Daoy (cell line): ENCODE results near the gene CMYA5. TPM values are rescaled to one million over a fixed set of nuclear protein-coding genes. Genes with fewer than 3 reads are reported as not detected.

ENCODE experiments used
- DNase-seq: peaks from one replicate; pipeline ENCODE4 v3.0.0-alpha.2; 2015; ENCODE audit warnings: low read depth
- total RNA-seq: library from RNA; depleted of rRNA; stranded (reverse); fragments of >200 nt; shearing (Covaris generic); gene quantifications from 2 replicates; pipeline ENCODE4 v1.2.3, GENCODE V29; 2014

CMYA5 gene
- total RNA-seq, 1 experiment from 2014 or later, result 0.17 TPM

DNA sequence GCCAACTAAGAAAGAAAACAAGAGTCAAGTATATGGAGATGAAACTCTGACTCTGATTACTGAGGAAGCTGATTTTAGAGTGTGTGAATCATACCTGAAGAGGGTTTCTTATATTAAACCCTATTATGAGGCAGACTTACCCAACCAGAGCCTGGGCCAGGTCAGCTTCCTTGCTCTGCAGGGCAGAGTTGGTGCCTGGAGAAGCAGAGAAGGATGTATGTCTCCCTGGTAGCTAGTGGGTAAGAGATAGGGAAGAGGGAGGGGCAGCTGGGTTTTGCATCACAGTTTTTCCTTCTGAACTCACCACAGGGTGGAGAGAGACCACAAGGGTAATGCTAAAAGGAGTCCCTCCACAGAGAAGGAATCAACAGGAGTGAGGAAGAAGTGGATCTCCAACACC, 104.1 kb downstream of the CMYA5 start:
- DNase-seq, result no peak

DNA sequence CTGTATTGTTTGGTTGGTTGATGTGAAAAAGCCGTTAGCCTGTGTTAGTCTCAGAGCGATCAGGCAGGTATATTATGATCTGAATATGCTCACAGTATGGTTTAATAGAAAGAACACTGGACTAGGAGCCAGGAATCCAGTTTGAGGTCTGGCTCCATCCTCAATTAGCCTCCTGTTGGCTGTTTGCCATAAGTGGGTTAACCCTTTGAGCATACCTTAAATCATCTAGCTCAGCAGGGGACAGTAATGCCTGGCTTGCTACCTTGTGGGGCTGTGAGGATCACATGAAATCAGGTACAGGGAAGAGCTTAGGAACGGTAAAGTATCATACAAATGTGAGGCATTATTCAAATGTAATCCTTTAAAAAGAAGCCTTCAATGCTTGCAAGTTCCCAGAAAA, 104.7 kb downstream of the CMYA5 start:
- no peak for DNase-seq

DNA sequence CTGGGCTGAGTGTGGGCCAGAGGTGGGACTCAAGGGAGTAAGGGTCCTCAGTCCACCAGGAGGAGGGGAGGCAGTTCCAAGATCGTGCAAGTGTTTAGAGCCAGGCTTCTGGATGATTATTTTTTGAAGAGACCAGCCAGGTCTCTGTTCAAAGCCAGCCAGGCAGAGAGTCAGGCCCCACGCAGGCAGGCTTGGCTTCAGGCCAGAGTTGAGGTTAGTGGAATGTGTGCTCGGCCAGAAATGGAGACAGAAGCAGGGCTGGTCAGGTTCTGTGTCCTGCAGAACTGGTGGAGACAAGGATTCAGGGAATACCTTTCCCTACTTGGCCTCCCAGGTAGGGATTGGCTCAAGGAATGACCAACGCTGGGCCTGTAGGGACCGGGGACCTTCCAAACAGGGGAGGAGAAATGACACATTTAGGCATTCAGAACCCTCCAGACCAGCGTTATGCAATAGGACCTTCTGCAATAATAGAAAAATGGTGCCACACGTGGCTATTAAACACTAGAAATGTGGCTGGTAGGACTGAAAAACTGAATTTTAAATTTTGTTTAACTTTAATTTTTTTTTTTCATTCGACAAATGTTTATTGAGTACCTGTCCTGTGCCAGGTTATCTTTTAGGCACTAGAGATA, 106.2 kb downstream of the CMYA5 start:
- peak; percentile 56 for DNase-seq

DNA sequence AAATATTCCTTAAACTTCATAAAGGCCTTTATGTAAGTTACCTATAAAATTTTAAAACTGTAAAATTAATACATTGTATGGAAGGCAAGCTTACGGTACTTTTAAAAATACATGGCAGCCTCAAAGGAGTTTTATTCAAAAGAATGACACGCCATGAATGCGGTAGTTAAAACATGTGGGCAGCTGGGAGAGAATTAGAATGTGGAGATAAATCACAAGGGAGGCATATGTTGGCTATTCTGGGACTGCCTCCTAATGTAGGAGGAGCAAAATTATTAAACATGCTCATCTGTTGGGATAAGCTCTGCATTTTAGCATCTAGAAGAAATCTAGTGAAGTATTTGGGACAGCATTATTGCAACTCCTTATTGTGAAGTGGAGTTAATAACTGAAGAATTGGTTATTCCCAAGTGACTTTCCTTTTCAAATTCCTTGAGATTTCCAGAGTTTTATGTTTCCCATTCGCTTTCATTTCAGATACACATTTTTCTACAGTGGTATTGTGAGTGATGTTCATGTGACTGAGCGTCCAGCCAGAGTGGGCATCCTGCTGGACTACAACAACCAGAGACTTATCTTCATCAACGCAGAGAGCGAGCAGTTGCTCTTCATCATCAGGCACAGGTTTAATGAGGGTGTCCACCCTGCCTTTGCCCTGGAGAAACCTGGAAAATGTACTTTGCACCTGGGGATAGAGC, 109.4 kb downstream of the CMYA5 start:
- DNase-seq, result no peak

DNA sequence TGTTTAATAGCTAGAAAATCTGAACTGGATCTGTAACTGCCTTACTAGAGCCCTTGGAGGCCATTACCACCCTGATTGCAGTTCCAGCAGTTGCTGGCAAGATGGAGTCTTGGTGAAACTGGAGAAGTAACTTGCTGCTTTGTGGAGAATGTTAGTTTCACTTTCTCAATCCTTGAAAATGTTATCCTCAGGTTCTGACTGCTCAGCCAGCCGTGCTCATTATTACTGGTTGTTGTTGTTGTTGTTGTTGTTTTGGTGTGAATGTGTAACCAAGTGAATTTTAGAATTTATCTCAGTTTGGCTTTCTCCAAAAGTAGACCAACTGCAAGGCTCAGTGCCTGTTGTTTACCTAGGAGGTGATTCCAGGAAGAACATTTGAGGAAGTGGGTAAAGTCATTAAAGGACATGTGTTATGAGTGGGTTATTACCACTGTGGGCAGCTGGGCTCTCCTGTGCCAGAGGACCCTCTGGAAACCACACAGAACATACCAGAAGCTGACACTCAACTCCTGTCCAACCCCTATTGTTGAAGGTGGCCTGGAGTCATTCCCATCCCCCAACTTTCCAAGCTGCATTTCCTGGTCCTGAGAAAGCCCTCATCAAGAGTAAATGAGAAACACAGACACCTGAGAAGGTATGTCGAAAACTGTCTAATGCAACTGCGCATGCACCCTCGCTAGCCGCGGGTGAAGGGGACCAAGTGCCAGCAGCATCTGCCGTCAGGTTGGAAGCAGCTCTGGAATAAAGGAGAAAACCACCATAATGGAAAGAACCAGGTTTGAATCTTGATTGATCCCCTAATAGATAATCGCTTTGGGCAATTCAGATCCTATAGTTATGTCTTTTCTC, 111.6 kb downstream of the CMYA5 start:
- DNase-seq, result peak; percentile 15

GRCh38 chr5:79802406-79802805, 112.8 kb downstream of the CMYA5 start:
- no peak for DNase-seq

GRCh38 chr5:79803007-79803406, 113.4 kb downstream of the CMYA5 start:
- no peak for DNase-seq

DNA sequence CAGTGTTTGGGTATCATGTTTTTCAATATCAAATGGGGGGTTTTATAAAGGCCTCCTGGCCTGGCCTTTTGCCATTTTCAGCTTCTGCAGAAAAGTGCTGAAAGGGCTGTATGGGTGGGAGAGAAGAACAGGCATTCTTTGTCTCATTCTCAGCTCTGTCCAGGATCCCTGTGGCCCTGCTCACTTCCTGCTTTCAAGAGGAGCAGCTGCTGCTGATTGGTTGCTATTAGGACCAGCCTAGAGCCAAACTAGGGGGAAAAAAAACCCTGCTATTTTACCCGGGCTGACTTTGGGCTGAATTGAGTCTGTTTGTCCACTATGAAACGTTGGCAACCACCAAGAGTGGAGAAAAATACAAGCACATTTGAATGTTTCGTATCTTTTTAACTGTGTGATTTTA, 117.1 kb downstream of the CMYA5 start:
- no peak for DNase-seq

DNA sequence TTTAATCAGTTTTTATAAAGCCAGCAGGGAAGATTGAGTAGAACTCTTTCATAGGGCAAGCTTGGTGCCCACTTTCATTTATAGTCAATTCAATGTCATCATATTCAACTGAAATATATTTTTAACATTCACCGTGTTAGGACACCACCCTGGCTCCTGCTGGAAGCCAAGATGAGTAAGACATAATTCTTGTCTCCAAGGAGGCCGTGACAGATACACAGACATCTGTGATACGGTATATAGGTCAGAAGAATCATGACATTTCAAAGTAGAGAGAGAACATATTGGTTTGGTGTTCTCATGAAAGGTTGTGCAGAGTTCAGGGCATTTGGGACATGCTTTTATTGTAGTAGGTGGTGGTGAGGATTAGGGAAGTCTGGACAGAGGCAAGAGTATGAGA, 120.1 kb downstream of the CMYA5 start:
- DNase-seq, result no peak

GRCh38 chr5:79811081-79811480, 121.4 kb downstream of the CMYA5 start:
- DNase-seq, result no peak

DNA sequence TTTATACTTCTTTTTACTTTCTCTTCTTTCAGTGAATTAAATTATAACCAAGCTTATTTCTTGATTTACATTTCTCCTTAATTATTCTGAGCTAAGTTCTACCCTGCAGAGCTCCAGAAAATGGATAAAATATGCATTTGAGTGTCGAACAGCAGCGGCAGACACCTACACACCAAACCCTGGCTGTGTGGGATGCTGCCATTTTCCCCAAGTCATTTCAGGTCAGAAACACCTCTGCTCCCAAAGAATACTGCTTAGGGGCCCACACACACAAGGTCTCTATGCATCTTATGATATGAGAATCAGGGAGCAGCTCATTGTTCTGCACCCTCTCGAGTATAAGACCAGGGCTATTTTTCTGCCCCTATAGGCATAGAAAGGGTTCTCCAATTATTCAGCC, 122.3 kb downstream of the CMYA5 start:
- DNase-seq, result no peak

- DNase-seq, result no peak
Observed at GRCh38 chr5:79814699-79815098, 125.1 kb downstream of the CMYA5 start.

DNA sequence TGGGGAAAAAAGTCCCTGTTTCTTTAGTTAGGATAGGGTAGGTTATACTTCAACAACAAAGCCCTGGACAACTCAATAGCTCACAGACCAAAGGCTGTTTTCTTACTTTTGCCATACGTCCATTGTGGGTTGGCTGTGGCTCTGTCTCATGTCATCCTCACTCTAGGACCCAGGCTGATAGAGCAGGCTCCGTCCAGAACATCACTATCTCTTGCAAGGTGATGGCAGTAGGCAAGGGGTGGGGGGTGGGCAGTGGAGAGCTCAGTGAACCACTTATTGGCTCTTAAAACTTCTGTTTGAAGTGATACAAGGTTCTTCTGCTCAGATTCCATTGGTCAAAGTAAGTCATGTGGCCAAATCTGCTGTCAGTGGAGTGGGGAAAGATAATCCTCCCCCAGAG, 126.4 kb downstream of the CMYA5 start:
- DNase-seq, result no peak

DNA sequence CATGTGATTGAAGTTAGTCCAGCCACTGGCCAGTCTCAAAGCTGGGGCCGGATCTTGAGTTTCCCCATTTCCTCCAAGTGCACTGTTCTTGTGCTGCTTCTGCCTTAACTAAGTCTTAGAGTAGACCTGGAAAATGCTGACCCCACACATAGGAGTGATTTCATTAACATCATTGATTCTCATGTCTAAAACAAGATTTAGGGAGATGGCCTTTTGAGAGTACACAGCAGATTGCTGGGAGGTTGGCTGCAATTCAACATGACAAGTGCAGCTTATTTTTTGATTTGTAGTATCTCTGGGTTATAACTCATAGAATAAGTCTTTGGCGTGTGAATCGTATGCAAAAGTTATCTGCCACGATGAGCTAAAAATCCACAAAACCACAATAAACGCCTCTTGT, 131.0 kb downstream of the CMYA5 start:
- no peak for DNase-seq

- no peak for DNase-seq
Observed at GRCh38 chr5:79824444-79824843, 134.8 kb downstream of the CMYA5 start.

- no peak for DNase-seq
Observed at GRCh38 chr5:79825802-79826201, 136.2 kb downstream of the CMYA5 start.

- DNase-seq, result no peak
Observed at GRCh38 chr5:79827159-79827629, 137.6 kb downstream of the CMYA5 start.

- peak; percentile 19 for DNase-seq
Observed at GRCh38 chr5:79829260-79829659, 139.6 kb downstream of the CMYA5 start.

GRCh38 chr5:79831381-79832309, 142.0 kb downstream of the CMYA5 start:
- peak; percentile 27 for DNase-seq

GRCh38 chr5:79832911-79833310, 143.3 kb downstream of the CMYA5 start:
- DNase-seq, result no peak

DNA sequence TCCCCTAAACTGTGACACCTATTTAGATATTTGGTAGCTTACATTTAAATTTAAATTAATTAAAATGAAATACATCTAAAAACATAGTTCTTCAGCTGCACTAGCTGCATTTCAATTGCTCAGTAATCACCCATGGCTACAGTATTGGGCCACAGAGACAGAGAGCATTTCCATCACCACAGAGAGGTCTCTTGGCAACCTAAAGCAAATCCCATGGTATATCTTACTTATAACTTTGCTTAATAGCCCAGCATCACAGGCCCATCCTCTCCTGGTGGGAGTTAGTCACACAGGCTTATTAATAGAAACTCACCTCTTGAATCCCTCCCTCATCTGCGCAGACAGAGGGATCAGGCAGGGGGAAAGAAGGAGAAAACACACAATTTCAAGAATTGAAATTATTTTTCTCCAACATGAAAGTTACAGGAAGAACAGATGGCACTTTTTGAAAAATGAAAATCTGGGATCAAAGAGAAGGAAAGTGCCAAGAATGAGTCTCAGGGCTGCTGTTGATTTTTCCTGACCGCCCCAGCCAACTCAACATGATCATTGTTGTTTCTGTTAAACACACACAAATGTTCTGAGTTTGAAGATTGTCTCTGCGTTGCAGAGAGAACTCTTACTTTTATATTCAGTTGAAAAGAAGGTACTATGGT, 144.6 kb downstream of the CMYA5 start:
- DNase-seq, result no peak
